Measurements from ENCODE around the gene ADARB1. TPM values are rescaled to one million over a fixed set of nuclear protein-coding genes. Genes with fewer than 3 reads are reported as not detected.
A peak's percentile ranks its signal among the peaks of the same experiment; 100 is the strongest.

The ADARB1 gene
- total and polyA plus RNA-seq, 2 experiments from 2014 or later, result 4.8 to 14.8 TPM

DNA sequence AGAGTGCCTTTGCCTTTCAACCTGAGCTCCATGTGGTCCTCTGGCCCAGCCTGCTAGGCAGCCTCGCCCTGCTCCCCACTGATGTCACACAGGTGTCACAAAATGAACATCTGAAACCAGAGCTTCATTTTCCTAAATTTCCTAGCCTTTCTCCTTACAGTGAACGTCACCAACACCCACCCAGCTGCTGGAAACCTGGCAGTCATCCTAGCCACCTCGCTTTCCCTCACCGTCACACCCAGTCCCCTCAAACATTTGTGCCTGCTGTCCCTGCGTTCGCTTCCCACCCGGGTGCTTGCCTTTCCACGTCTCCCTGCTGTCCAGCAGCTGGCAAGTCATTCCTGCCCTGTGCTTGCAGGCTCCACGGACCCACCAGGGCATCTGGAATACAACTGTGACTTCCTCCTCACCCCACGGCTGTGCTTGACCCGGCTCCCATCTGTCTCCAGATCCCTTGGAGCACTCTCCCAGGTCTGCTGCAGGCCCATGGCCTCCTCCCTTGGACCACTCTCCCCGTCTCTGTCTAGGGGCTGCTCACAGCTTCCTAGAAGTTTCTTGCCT lies 23.5 kb downstream of the ADARB1 start:
- Histone ChIP-seq H2AFZ (no peak overlapping the region), H3K4me3 (no peak overlapping the region), H3K36me3 (ENCODE audit: insufficient read depth) (no peaks in the 10 kb centered on the region), H3K27ac (ENCODE audit: low read depth) (no peak overlapping the region), H3K27me3 (ENCODE audit: insufficient read depth) (no peaks in the 10 kb centered on the region), H3K79me2 (replicated peaks; ENCODE audit: insufficient read depth) (peaks cover 24% of the 10 kb centered on the region; the same call in 1 of the 2 replicates), H4K20me1 (replicated peaks; ENCODE audit: insufficient read depth) (peaks cover 4% of the 10 kb centered on the region), H3K9me2 (ENCODE audit: insufficient read depth) (no peaks in the 10 kb centered on the region), H3F3A (replicated peaks; ENCODE audit: low read depth) (no peaks in the 10 kb centered on the region), H3K4me1 (ENCODE audit: insufficient read depth) (no peaks in the 10 kb centered on the region; the same call in 1 of the 2 replicates), H3K4me2 (no peak overlapping the region)
- Mint-ChIP-seq H3K27me3 (ENCODE audit: insufficient read depth, low read depth, poor library complexity) (peaks cover 17% of the 10 kb centered on the region), H3K36me3 (ENCODE audit: low read depth) (no peaks in the 10 kb centered on the region), H3K4me1 (peaks cover 16% of the 10 kb centered on the region), H3K9me3 (no peaks in the 10 kb centered on the region), H3K4me3 (no peak overlapping the region; the same call in 2 of the 3 replicates), H3K27ac (no peak overlapping the region; the same call in 1 of the 2 replicates)
- no peak for ATAC-seq
- DNase-seq (ENCODE audit: low spot score), result no peak
- TF ChIP-seq, protein P1, sequence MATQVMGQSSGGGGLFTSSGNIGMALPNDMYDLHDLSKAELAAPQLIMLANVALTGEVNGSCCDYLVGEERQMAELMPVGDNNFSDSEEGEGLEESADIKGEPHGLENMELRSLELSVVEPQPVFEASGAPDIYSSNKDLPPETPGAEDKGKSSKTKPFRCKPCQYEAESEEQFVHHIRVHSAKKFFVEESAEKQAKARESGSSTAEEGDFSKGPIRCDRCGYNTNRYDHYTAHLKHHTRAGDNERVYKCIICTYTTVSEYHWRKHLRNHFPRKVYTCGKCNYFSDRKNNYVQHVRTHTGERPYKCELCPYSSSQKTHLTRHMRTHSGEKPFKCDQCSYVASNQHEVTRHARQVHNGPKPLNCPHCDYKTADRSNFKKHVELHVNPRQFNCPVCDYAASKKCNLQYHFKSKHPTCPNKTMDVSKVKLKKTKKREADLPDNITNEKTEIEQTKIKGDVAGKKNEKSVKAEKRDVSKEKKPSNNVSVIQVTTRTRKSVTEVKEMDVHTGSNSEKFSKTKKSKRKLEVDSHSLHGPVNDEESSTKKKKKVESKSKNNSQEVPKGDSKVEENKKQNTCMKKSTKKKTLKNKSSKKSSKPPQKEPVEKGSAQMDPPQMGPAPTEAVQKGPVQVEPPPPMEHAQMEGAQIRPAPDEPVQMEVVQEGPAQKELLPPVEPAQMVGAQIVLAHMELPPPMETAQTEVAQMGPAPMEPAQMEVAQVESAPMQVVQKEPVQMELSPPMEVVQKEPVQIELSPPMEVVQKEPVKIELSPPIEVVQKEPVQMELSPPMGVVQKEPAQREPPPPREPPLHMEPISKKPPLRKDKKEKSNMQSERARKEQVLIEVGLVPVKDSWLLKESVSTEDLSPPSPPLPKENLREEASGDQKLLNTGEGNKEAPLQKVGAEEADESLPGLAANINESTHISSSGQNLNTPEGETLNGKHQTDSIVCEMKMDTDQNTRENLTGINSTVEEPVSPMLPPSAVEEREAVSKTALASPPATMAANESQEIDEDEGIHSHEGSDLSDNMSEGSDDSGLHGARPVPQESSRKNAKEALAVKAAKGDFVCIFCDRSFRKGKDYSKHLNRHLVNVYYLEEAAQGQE (IDR thresholded peaks at IDR 0.05; ENCODE audit: unreplicated experiment), result no peak

DNA sequence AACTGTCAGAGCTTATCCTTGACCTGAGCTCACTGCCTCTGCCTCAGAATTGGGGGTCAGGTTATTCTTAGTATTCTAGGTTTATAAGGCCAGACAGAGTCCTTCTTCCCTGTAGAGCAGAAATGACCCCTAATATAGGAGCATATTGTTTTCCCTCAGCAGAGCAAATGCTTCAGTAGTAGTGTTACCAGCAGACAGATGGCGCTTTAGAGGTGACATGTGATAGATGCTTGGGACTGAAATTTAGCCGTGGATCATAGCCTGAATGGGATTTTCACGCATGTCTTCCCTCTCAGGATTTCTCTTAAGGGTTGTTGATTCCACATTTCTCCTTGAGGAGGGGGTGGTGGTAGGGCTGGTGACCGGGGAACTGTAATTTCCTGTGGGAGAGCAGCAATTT lies 24.5 kb downstream of the ADARB1 start:
- H3K9me3 Mint-ChIP-seq, result no peaks in the 10 kb centered on the region
- no peaks in the 10 kb centered on the region for H3K36me3 ChIP-seq (ENCODE audit: insufficient read depth)
- peaks cover 13% of the 10 kb centered on the region for H3K27me3 Mint-ChIP-seq (ENCODE audit: insufficient read depth, low read depth, poor library complexity)
- no peak overlapping the region for H3K4me2 ChIP-seq
- no peak overlapping the region for H2AFZ ChIP-seq
- H3K4me3 ChIP-seq, result no peak overlapping the region
- H3F3A ChIP-seq (replicated peaks; ENCODE audit: low read depth), result no peaks in the 10 kb centered on the region
- H4K20me1 ChIP-seq (replicated peaks; ENCODE audit: insufficient read depth), result peaks cover 3% of the 10 kb centered on the region
- ATAC-seq (peak; percentile 57), DNase-seq (ENCODE audit: low spot score) (peak; percentile 58)
- H3K27ac ChIP-seq (ENCODE audit: low read depth), result no peak overlapping the region
- no peaks in the 10 kb centered on the region for H3K36me3 Mint-ChIP-seq (ENCODE audit: low read depth)
- H3K79me2 ChIP-seq (replicated peaks; ENCODE audit: insufficient read depth), result peaks cover 20% of the 10 kb centered on the region
- TF ChIP-seq, protein P1 (IDR thresholded peaks at IDR 0.05; ENCODE audit: unreplicated experiment), result no peak
- TF ChIP-seq, protein P2, sequence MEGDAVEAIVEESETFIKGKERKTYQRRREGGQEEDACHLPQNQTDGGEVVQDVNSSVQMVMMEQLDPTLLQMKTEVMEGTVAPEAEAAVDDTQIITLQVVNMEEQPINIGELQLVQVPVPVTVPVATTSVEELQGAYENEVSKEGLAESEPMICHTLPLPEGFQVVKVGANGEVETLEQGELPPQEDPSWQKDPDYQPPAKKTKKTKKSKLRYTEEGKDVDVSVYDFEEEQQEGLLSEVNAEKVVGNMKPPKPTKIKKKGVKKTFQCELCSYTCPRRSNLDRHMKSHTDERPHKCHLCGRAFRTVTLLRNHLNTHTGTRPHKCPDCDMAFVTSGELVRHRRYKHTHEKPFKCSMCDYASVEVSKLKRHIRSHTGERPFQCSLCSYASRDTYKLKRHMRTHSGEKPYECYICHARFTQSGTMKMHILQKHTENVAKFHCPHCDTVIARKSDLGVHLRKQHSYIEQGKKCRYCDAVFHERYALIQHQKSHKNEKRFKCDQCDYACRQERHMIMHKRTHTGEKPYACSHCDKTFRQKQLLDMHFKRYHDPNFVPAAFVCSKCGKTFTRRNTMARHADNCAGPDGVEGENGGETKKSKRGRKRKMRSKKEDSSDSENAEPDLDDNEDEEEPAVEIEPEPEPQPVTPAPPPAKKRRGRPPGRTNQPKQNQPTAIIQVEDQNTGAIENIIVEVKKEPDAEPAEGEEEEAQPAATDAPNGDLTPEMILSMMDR (conservative IDR thresholded peaks at IDR 0.05; ENCODE audit: low read depth in 2 of 2), result peak; percentile 66 to 67
- no peaks in the 10 kb centered on the region for H3K27me3 ChIP-seq (ENCODE audit: insufficient read depth)
- H3K4me1 Mint-ChIP-seq, result peaks cover 11% of the 10 kb centered on the region
- H3K4me1 ChIP-seq (ENCODE audit: insufficient read depth), result no peaks in the 10 kb centered on the region
- no peak overlapping the region for H3K4me3 Mint-ChIP-seq
- H3K9me2 ChIP-seq (ENCODE audit: insufficient read depth), result no peaks in the 10 kb centered on the region
- H3K27ac Mint-ChIP-seq, result no peak overlapping the region
